HEK293 (cell line): Measurements from ENCODE around the gene NPC2.

Experiments used
- CTCF ChIA-PET: fragments of 350-600 bp; formaldehyde crosslinking; extraction: SDS; loops from one replicate; lab custom pipeline; 2021; ENCODE audit warnings: antibody characterized with exemption; lab: Yijun Ruan, JAX
- POLR2A ChIA-PET: fragments of 300-600 bp; formaldehyde crosslinking; extraction: SDS; loops from one replicate; lab custom pipeline; 2020; ENCODE audit warnings: antibody characterized with exemption, inconsistent platforms; lab: Yijun Ruan, JAX
- H3K27ac ChIP-seq: fragments of 200-500 bp; sonication (Bioruptor generic); 2 replicates; pipeline ENCODE4 v1.5.1; 2014; ENCODE audit warnings: low read depth, low read length, control low read depth, inconsistent platforms; ENCODE audit errors: extremely low read depth
- H3K36me3 ChIP-seq, 2 experiments: fragments of 200-500 bp in 1 of 2; sonication (Bioruptor generic) in 1 of 2; 1 replicate in 1 of 2; 2 replicates in 1 of 2; pipeline ENCODE4 v1.5.1; 2014 to 2017; ENCODE audit warnings: inconsistent platforms in 2 of 2, low read length in 2 of 2; ENCODE audit not compliant: control insufficient read depth in 2 of 2, insufficient read depth in 1 of 2
- H3K4me1 ChIP-seq: fragments of 200-500 bp; sonication (Bioruptor generic); 2 replicates; pipeline ENCODE4 v1.5.1; 2014; ENCODE audit warnings: mild to moderate bottlenecking, low read length, inconsistent platforms; ENCODE audit not compliant: control insufficient read depth, insufficient read depth
- H3K4me3 ChIP-seq: 2 replicates; pipeline ENCODE4 v1.5.1; 2011; ENCODE audit warnings: low read depth, mild to moderate bottlenecking, control low read depth, low read length, moderate library complexity
- H3K9me3 ChIP-seq: fragments of 200-500 bp; sonication (Bioruptor generic); 2 replicates; pipeline ENCODE4 v1.5.1; 2014; ENCODE audit warnings: low read depth, low read length, inconsistent platforms; ENCODE audit not compliant: control insufficient read depth, insufficient read depth
- EGR2 ChIP-seq: fragments of 450-650 bp; formaldehyde crosslinking; IDR thresholded peaks from 2 replicates; pipeline ENCODE4 v1.5.1; 2016; ENCODE audit warnings: low read depth, missing biosample characterization, missing genetic modification characterization
- MEIS1 ChIP-seq: sonication (generic); formaldehyde crosslinking; IDR thresholded peaks from 2 replicates; pipeline ENCODE4 v1.8.1; 2022; ENCODE audit warnings: missing genetic modification reagents, mild to moderate bottlenecking, borderline replicate concordance
- PRDM1 ChIP-seq: fragments of 450-650 bp; formaldehyde crosslinking; IDR thresholded peaks from 2 replicates; pipeline ENCODE4; 2016; ENCODE audit warnings: missing biosample characterization, missing genetic modification characterization
- YY2 ChIP-seq: fragments of 450-650 bp; formaldehyde crosslinking; IDR thresholded peaks from 2 replicates; pipeline ENCODE4 v1.5.1; 2016; ENCODE audit warnings: missing biosample characterization, missing genetic modification characterization
- ZBTB17 ChIP-seq: fragments of 450-650 bp; formaldehyde crosslinking; IDR thresholded peaks from 2 replicates; pipeline ENCODE4 v1.5.1; 2016; ENCODE audit warnings: missing biosample characterization, missing genetic modification characterization
- ZNF248 ChIP-seq: fragments of 450-650 bp; formaldehyde crosslinking; IDR thresholded peaks from 2 replicates; pipeline ENCODE4 v1.5.1; 2017; ENCODE audit warnings: missing biosample characterization, missing genetic modification characterization
- ZNF280C ChIP-seq: fragments of 450-650 bp; formaldehyde crosslinking; IDR thresholded peaks from 2 replicates; pipeline ENCODE4 v1.5.1; 2016; ENCODE audit warnings: missing biosample characterization, missing genetic modification characterization
- ZNF302 ChIP-seq: fragments of 450-650 bp; formaldehyde crosslinking; IDR thresholded peaks from 2 replicates; pipeline ENCODE4 v1.5.1; 2016; ENCODE audit warnings: missing biosample characterization, missing genetic modification characterization, low read depth
- ZNF341 ChIP-seq: fragments of 450-650 bp; formaldehyde crosslinking; IDR thresholded peaks from 2 replicates; pipeline ENCODE4; 2016; ENCODE audit warnings: low read depth, missing biosample characterization, missing genetic modification characterization
- ZNF354C ChIP-seq: fragments of 450-650 bp; formaldehyde crosslinking; IDR thresholded peaks from 2 replicates; pipeline ENCODE4 v1.5.1; 2016; ENCODE audit warnings: missing biosample characterization, missing genetic modification characterization, low read depth, borderline replicate concordance
- ZNF398 ChIP-seq: fragments of 450-650 bp; formaldehyde crosslinking; IDR thresholded peaks from 2 replicates; pipeline ENCODE4 v1.5.1; 2017; ENCODE audit warnings: missing biosample characterization, missing genetic modification characterization
- ZNF768 ChIP-seq: fragments of 450-650 bp; formaldehyde crosslinking; IDR thresholded peaks from 2 replicates; pipeline ENCODE4 v1.5.1; 2018; ENCODE audit warnings: missing biosample characterization, mild to moderate bottlenecking, missing genetic modification characterization
- ZSCAN23 ChIP-seq: fragments of 450-650 bp; formaldehyde crosslinking; IDR thresholded peaks from 2 replicates; pipeline ENCODE4 v1.5.1; 2016; ENCODE audit warnings: missing biosample characterization, missing genetic modification characterization
- TF ChIP-seq, protein P1 (sequence below): fragments of 450-650 bp; formaldehyde crosslinking; IDR thresholded peaks from 2 replicates; pipeline ENCODE4 v1.5.1; 2016; ENCODE audit warnings: missing biosample characterization, missing genetic modification characterization
- TF ChIP-seq, protein P2 (sequence below): fragments of 450-650 bp; formaldehyde crosslinking; IDR thresholded peaks from 2 replicates; pipeline ENCODE4 v1.5.1; 2016; ENCODE audit warnings: missing biosample characterization, missing genetic modification characterization

Gene NPC2

GRCh38 chr14:74528886-74529285 is 35.8 kb upstream of the NPC2 start:
- no peak overlapping the region for H3K4me3 ChIP-seq
- TF ChIP-seq ZNF354C (tag by site-specific recombination): no peak
- TF ChIP-seq ZNF280C (tag by site-specific recombination): no peak
- no peaks in the 10 kb centered on the region for H3K36me3 ChIP-seq
- no peak overlapping the region for H3K27ac ChIP-seq
- no peaks in the 10 kb centered on the region for H3K9me3 ChIP-seq
- no peaks in the 10 kb centered on the region for H3K4me1 ChIP-seq
- ChIA-PET POLR2A (no interaction called here), CTCF (interaction anchor here (0.7 to 1.0 kb wide), 3 partner anchors 70 to 90 kb away, joined by 3 read pairs; no protein-coding TSS in a partner anchor)

DNA sequence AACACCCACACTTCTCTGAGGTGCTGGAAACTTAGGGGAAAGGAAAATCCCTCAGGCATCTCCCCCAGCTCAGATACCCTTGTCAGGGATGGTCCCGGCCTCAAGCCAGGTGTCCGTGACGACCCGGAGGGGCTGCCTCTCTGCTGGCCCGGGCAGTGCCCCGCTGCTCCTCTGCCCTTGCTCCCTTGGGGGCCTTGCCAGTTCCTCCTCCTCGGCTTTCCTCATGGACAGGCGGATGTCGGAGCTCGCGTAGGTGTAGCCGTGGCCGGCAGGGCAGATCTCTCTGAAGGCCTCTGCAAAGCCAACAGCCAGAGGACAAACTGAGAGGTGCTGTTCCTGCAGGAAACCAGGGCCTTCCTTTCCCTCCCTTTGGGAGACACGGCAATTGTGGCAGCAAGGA is 35.3 kb upstream of the NPC2 start:
- Histone ChIP-seq H3K9me3 (no peaks in the 10 kb centered on the region), H3K27ac (no peak overlapping the region), H3K4me3 (no peak overlapping the region), H3K36me3 (no peaks in the 10 kb centered on the region), H3K4me1 (no peaks in the 10 kb centered on the region)
- ChIA-PET POLR2A (no interaction called here), CTCF (interaction anchor here (1.0 to 1.5 kb wide), 2 partner anchors 26 to 90 kb away, joined by 3 to 5 read pairs; no protein-coding TSS in a partner anchor)
- no peak for TF ChIP-seq ZNF341
- no peak for TF ChIP-seq MEIS1
- TF ChIP-seq ZNF302 (tag by site-specific recombination): no peak
- TF ChIP-seq ZNF398 (tag by site-specific recombination): no peak
- TF ChIP-seq ZBTB17 (tag by site-specific recombination): no peak
- no peak for TF ChIP-seq ZSCAN23 (tag by site-specific recombination)
- TF ChIP-seq, protein P1, sequence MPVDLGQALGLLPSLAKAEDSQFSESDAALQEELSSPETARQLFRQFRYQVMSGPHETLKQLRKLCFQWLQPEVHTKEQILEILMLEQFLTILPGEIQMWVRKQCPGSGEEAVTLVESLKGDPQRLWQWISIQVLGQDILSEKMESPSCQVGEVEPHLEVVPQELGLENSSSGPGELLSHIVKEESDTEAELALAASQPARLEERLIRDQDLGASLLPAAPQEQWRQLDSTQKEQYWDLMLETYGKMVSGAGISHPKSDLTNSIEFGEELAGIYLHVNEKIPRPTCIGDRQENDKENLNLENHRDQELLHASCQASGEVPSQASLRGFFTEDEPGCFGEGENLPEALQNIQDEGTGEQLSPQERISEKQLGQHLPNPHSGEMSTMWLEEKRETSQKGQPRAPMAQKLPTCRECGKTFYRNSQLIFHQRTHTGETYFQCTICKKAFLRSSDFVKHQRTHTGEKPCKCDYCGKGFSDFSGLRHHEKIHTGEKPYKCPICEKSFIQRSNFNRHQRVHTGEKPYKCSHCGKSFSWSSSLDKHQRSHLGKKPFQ (tag by site-specific recombination): no peak
- no peak for TF ChIP-seq PRDM1 (tag by site-specific recombination)
- TF ChIP-seq ZNF248 (tag by site-specific recombination): no peak
- no peak for TF ChIP-seq ZNF768 (tag by site-specific recombination)
- TF ChIP-seq EGR2 (tag by site-specific recombination): no peak
- TF ChIP-seq, protein P2, sequence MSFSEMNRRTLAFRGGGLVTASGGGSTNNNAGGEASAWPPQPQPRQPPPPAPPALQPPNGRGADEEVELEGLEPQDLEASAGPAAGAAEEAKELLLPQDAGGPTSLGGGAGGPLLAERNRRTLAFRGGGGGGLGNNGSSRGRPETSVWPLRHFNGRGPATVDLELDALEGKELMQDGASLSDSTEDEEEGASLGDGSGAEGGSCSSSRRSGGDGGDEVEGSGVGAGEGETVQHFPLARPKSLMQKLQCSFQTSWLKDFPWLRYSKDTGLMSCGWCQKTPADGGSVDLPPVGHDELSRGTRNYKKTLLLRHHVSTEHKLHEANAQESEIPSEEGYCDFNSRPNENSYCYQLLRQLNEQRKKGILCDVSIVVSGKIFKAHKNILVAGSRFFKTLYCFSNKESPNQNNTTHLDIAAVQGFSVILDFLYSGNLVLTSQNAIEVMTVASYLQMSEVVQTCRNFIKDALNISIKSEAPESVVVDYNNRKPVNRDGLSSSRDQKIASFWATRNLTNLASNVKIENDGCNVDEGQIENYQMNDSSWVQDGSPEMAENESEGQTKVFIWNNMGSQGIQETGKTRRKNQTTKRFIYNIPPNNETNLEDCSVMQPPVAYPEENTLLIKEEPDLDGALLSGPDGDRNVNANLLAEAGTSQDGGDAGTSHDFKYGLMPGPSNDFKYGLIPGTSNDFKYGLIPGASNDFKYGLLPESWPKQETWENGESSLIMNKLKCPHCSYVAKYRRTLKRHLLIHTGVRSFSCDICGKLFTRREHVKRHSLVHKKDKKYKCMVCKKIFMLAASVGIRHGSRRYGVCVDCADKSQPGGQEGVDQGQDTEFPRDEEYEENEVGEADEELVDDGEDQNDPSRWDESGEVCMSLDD (tag by site-specific recombination): no peak
- no peak for TF ChIP-seq YY2 (tag by site-specific recombination)
